Fibroblast of the aortic adventitia (primary cell): ENCODE measurements around the gene DLGAP5. TPM values are rescaled to one million over a fixed set of nuclear protein-coding genes. Genes with fewer than 3 reads are reported as not detected.
A peak's percentile ranks its signal among the peaks of the same experiment; 100 is the strongest.

Experiments
- DNase-seq: peaks from one replicate; pipeline ENCODE4 v3.0.0-alpha.2; 2010; ENCODE audit warnings: low read depth
- H3K4me3 ChIP-seq: 2 replicates; pipeline ENCODE4 v1.5.1; 2011; ENCODE audit warnings: low read depth, mild to moderate bottlenecking, control low read depth, low read length, moderate library complexity
- CTCF ChIP-seq: IDR thresholded peaks from 2 replicates; pipeline ENCODE4 v1.5.1; 2011; ENCODE audit warnings: mild to moderate bottlenecking, low read length, control low read depth, inconsistent platforms; ENCODE audit not compliant: insufficient read depth
- total RNA-seq: library from RNA; depleted of rRNA; stranded (reverse); fragments of >200 nt; gene quantifications from 2 replicates; pipeline ENCODE4 v1.2.3, GENCODE V29; 2012; ENCODE audit warnings: low replicate concordance

DLGAP5 gene
- total RNA-seq, 1 donor: 23.8 TPM

GRCh38 chr14:55131370-55132137, 59.8 kb downstream of the DLGAP5 start:
- DNase-seq: no peak
- peak; percentile 29 for TF ChIP-seq CTCF
- peak overlapping the region; percentile 91 for H3K4me3 ChIP-seq

- TF ChIP-seq CTCF: no peak
- DNase-seq: peak; percentile 45
- H3K4me3 ChIP-seq: peak overlapping the region; percentile 91
These were observed 61.2 kb downstream of the DLGAP5 start for GRCh38 chr14:55130196-55130550.

GRCh38 chr14:55129428-55130195, 61.8 kb downstream of the DLGAP5 start:
- DNase-seq: peak; percentile 70
- TF ChIP-seq CTCF: no peak

GRCh38 chr14:55129086-55129427, 62.3 kb downstream of the DLGAP5 start, which contains the start of gene LGALS3:
Gene LGALS3, plus strand, starts transcription at chr14:55129252. Its CDS starts 8,122 bp downstream, at chr14:55137374.
- no peak for TF ChIP-seq CTCF
- peak within 1 kb of the TSS; percentile 91 for H3K4me3 ChIP-seq
- DNase-seq: peak; percentile 56

More at GRCh38 chr14:55129428-55130195, 61.8 kb downstream of the DLGAP5 start:
- peak overlapping the region; percentile 91 for H3K4me3 ChIP-seq

- TF ChIP-seq CTCF: no peak
- no peak for DNase-seq
- peak overlapping the region; percentile 91 for H3K4me3 ChIP-seq
These were observed 62.8 kb downstream of the DLGAP5 start for GRCh38 chr14:55128386-55129085.

GRCh38 chr14:55127460-55127951, 63.9 kb downstream of the DLGAP5 start:
- DNase-seq: peak; percentile 83
- no peak overlapping the region for H3K4me3 ChIP-seq
- no peak for TF ChIP-seq CTCF
